Sigmoid colon (tissue), 7 donors: Measurements from ENCODE around the gene CGB5. TPM values are rescaled to one million over a fixed set of nuclear protein-coding genes. Genes with fewer than 3 reads are reported as not detected.

Experiments
- DNase-seq: peaks from one replicate; pipeline ENCODE4 v3.0.0-alpha.2; 2019
- H3K27ac ChIP-seq, 4 donors: fragments of 200-600 bp; sonication (generic); one replicate each; pipeline ENCODE4 v1.5.1; 2016 to 2019; ENCODE audit warnings: mild to moderate bottlenecking in 1 of 4
- H3K27me3 ChIP-seq, 3 donors: fragments of 200-600 bp; sonication (generic); one replicate each; pipeline ENCODE4 v1.5.1; 2019; ENCODE audit warnings: mild to moderate bottlenecking in 1 of 3
- H3K36me3 ChIP-seq, 4 donors: fragments of 200-600 bp; sonication (generic); one replicate each; pipeline ENCODE4 v1.5.1; 2016 to 2019
- H3K4me1 ChIP-seq, 4 donors: fragments of 200-600 bp; sonication (generic); one replicate each; pipeline ENCODE4 v1.5.1; 2017 to 2019
- H3K4me3 ChIP-seq, 4 donors: fragments of 200-600 bp; sonication (generic); one replicate each; pipeline ENCODE4 v1.5.1; 2017 to 2019; ENCODE audit warnings: mild to moderate bottlenecking in 2 of 4, moderate library complexity in 1 of 4
- H3K9me3 ChIP-seq, 4 donors: fragments of 200-600 bp in 3 of 4; sonication (generic) in 3 of 4; one replicate each; pipeline versions ENCODE4 v1.5.1 to v1.6.1; 2013 to 2019
- CTCF ChIP-seq, 4 experiments: fragments of 450-650 bp in 3 of 4; fragments of 200-600 bp in 1 of 4; IDR thresholded peaks; one replicate each; pipeline ENCODE4 v1.5.1; 2016 to 2019; ENCODE audit warnings: antibody characterized with exemption in 4 of 4, mild to moderate bottlenecking in 3 of 4, moderate library complexity in 2 of 4
- EP300 ChIP-seq, 4 donors: sonication (generic); formaldehyde crosslinking; IDR thresholded peaks; one replicate each; pipeline ENCODE4 v1.6.1; 2017; ENCODE audit warnings: antibody characterized with exemption in 4 of 4
- POLR2A ChIP-seq, 2 donors: fragments of 450-650 bp; IDR thresholded peaks; one replicate each; pipeline ENCODE4 v1.6.1; 2016; ENCODE audit warnings: antibody characterized with exemption in 2 of 2, mild to moderate bottlenecking in 2 of 2, moderate library complexity in 2 of 2
- POLR2AphosphoS5 ChIP-seq, 4 donors: sonication (generic); formaldehyde crosslinking; IDR thresholded peaks; one replicate each; pipeline ENCODE4 v1.6.1; 2017; ENCODE audit warnings: antibody characterized with exemption in 4 of 4
- WGBS, 2 donors: extraction: QIAGEN DNeasy Blood & Tissue Kit; methylation state at CpG; one replicate each; pipeline ENCODE4 v1.1.7; 2013; 5-methylcytosine and 5-hydroxymethylcytosine counted together
- intact Hi-C: fragments of 100-400 bp; cut with DNase I; formaldehyde crosslinking; loops from one replicate; pipeline ENCODE4 v1.15.1; 2023
- polyA plus RNA-seq, 3 donors: library from polyadenylated mRNA; stranded (reverse); fragments of 200-250 nt; gene quantifications; one replicate each; pipeline ENCODE4 v1.2.3, GENCODE V29; 2013
- total RNA-seq, 4 donors: library from RNA; depleted of rRNA; stranded (reverse); fragments of >200 nt; gene quantifications; one replicate each; pipeline ENCODE4 v1.1.0, GENCODE V29; 2016
- donor health status: healthy with polysubstance abuse.
- donor health status: Bipolar disorder and iron deficiency.
- donor health status: healthy.

Gene CGB5
- total and polyA plus RNA-seq, 7 donors = not detected

- 93 to 94% methylated on average over 2 of the region's 2 CpGs for WGBS, 2 donors
- peaks cover 25 to 80% (median 54%) of the 10 kb centered on the region in 3 donors for H3K27me3 ChIP-seq
These were observed 17.4 kb downstream of the CGB5 start for GRCh38 chr19:49061000-49061399.

GRCh38 chr19:49061445-49061844, 17.8 kb downstream of the CGB5 start:
- H3K27me3 ChIP-seq = peaks cover 25 to 83% (median 54%) of the 10 kb centered on the region in 3 donors
- no peak overlapping the region for H3K4me3 ChIP-seq
- TF ChIP-seq POLR2AphosphoS5 (IDR thresholded peaks at IDR 0.05) (no peak), POLR2A (IDR thresholded peaks at IDR 0.05) (no peak), EP300 (IDR thresholded peaks at IDR 0.05) (no peak), CTCF (IDR thresholded peaks at IDR 0.05) (no peak)
- 63 to 73% methylated on average over 25 of the region's 25 CpGs for WGBS, 2 donors
- no peaks in the 10 kb centered on the region for H3K9me3 ChIP-seq
- H3K36me3 ChIP-seq = no peaks in the 10 kb centered on the region
- peaks cover 0 to 26% (median 23%) of the 10 kb centered on the region in 4 donors for H3K4me1 ChIP-seq
- DNase-seq = no peak
- no peak overlapping the region for H3K27ac ChIP-seq
- intact Hi-C loops = no loop called here

More at GRCh38 chr19:49061000-49061399, 17.4 kb downstream of the CGB5 start:
- no peaks in the 10 kb centered on the region for H3K36me3 ChIP-seq
- H3K4me3 ChIP-seq = no peak overlapping the region
- H3K9me3 ChIP-seq = no peaks in the 10 kb centered on the region
- no peak overlapping the region for H3K27ac ChIP-seq
- intact Hi-C loops = no loop called here
- TF ChIP-seq CTCF (IDR thresholded peaks at IDR 0.05) = no peak
- TF ChIP-seq POLR2A (IDR thresholded peaks at IDR 0.05) = no peak
- no peak for TF ChIP-seq EP300 (IDR thresholded peaks at IDR 0.05)
- TF ChIP-seq POLR2AphosphoS5 (IDR thresholded peaks at IDR 0.05) = no peak
- peaks cover 0 to 31% (median 26%) of the 10 kb centered on the region in 4 donors for H3K4me1 ChIP-seq
- DNase-seq = no peak

- 47 to 57% methylated on average over 10 of the region's 10 CpGs for WGBS, 2 donors
- intact Hi-C loops = no loop called here
These were observed 20.5 kb downstream of the CGB5 start for GRCh38 chr19:49064029-49064629.

GRCh38 chr19:49064768-49065611, 21.3 kb downstream of the CGB5 start, which contains the start of gene NTF4:
TSS of gene NTF4 (minus strand) at chr19:49064818. CDS start at chr19:49061997, 2,821 bp downstream.
- no peak for DNase-seq
- no peak for TF ChIP-seq EP300 (IDR thresholded peaks at IDR 0.05)
- no peak for TF ChIP-seq POLR2A (IDR thresholded peaks at IDR 0.05)
- TF ChIP-seq CTCF (IDR thresholded peaks at IDR 0.05) = no peak
- no peak for TF ChIP-seq POLR2AphosphoS5 (IDR thresholded peaks at IDR 0.05)
- H3K9me3 ChIP-seq = no peaks in the 10 kb centered on the region
- H3K27ac ChIP-seq = no peak within 1 kb of the TSS
- H3K27me3 ChIP-seq = peaks cover 7 to 88% (median 49%) of the 10 kb centered on the region in 3 donors
- no peaks in the 10 kb centered on the region for H3K36me3 ChIP-seq
- intact Hi-C loops = no loop called here
- 3 to 6% methylated on average over 53 of the region's 53 CpGs for WGBS, 2 donors
- peak within 1 kb of the TSS in 2 of 4 donors; percentile 24 to 30 for H3K4me3 ChIP-seq
- H3K4me1 ChIP-seq = peaks cover 0 to 10% (median 6%) of the 10 kb centered on the region in 4 donors

More at GRCh38 chr19:49064029-49064629, 20.5 kb downstream of the CGB5 start:
- Histone ChIP-seq H3K36me3 (no peaks in the 10 kb centered on the region), H3K27ac (no peak overlapping the region), H3K4me1 (peaks cover 0 to 10% (median 6%) of the 10 kb centered on the region in 4 donors), H3K4me3 (no peak overlapping the region), H3K9me3 (no peaks in the 10 kb centered on the region), H3K27me3 (peaks cover 8 to 84% (median 47%) of the 10 kb centered on the region in 3 donors)
- TF ChIP-seq CTCF (IDR thresholded peaks at IDR 0.05) (no peak), POLR2AphosphoS5 (IDR thresholded peaks at IDR 0.05) (no peak), POLR2A (IDR thresholded peaks at IDR 0.05) (no peak), EP300 (IDR thresholded peaks at IDR 0.05) (no peak)
- no peak for DNase-seq
